Measurements from ENCODE around the gene NSMCE1. TPM values are rescaled to one million over a fixed set of nuclear protein-coding genes. Genes with fewer than 3 reads are reported as not detected.

The NSMCE1 gene, protein sequence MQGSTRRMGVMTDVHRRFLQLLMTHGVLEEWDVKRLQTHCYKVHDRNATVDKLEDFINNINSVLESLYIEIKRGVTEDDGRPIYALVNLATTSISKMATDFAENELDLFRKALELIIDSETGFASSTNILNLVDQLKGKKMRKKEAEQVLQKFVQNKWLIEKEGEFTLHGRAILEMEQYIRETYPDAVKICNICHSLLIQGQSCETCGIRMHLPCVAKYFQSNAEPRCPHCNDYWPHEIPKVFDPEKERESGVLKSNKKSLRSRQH
- total RNA-seq (2014; rRNA removed; shearing (Covaris generic)) = 38.3 and 39.5 TPM in 2 replicates

DNA sequence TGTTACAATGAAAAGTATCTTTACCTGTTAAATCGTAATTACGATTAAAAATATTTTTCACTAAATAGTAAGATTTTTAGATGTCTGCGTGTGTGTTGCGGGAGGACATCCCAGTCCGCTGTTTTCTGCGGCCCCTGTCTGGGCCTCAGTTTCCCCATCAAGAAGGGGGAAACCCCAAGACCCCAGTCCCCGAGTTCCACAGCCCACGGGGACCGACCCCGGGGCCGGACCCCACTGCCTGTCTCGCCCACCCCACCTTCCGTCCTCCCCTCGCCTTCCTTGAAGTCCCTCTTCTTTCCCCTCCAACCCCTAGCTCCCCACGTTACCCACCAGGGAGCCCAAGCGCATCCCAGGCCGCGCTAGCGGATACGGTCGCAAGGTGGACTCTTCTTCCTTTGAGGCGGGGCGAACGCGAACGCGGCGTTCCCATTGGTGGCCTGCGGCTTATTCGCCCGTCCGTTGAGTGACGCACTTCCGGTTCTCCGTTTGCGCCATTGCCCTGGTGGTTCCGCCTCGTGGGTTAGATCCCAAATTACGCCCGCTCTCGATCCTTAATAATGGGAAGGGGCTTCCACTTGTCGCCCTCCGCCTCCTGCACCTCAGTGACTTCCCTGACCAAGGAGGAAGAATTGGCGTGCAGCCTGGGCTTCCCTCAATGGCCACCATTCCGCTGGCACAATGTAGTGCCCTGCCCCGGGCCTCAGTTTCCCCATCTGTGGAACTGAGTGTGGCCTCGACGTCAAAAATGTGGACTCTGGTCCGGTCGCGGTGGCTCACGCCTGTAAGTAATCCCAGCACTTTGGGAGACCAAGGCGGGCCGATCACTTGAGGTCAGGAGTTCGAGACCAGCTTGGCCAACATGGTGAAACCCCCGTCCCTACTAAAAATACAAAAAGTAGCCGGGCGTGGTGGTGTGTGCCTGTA, at the start of gene NSMCE1:
Gene NSMCE1, minus strand, starts transcription at position 397 of the 924 bp plus-strand sequence. CDS start 11,202 bp downstream, outside the sequence.
- DNase-seq = peak; percentile 96
- H3K4me3 ChIP-seq = peak within 1 kb of the TSS; percentile 76

DNA sequence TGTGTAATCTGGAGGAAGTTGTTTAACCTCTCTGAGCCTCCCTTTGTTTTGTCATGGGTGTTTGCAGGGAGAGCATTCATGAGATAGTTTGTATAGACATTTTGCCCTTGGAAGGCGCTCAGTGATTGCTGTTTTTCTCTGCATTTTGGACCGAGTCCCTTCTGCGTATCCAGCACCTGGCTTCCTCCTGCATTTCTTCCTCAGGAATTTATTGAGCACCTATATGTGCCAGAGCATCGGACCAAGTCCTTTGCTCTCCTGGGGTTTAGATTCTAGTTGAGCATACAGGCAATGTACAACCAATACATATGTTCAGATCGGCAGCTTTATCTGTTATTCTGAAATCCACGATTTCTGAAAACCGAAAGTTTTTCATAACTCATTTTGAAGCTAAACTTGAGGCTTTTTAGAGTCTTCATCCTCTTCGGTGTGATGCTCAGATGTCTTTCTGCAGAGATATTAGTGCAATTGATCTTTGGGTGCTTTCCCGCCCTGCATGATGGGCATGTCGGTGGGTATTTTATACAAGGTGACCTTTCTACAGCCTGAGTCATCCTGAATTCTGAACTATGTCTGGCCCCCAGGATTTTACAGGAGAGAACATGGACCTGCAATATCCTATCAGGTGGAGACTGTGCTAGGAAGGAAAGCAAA, 49.3 kb upstream of the NSMCE1 start:
- Histone ChIP-seq H3K9me3 (replicated peaks) (no peaks in the 10 kb centered on the region), H3K27ac (no peak overlapping the region; the same call in 1 of the 2 replicates)

More for the DNA sequence above, at the start of gene NSMCE1:
- no peaks in the 10 kb centered on the region for H3K9me3 ChIP-seq (replicated peaks)
- no peaks in the 10 kb centered on the region for H3K27me3 ChIP-seq
- H3K36me3 ChIP-seq = no peaks in the 10 kb centered on the region
- no peaks in the 10 kb centered on the region for H3K4me1 ChIP-seq
- peak within 1 kb of the TSS; percentile 53 for H3K27ac ChIP-seq

DNA sequence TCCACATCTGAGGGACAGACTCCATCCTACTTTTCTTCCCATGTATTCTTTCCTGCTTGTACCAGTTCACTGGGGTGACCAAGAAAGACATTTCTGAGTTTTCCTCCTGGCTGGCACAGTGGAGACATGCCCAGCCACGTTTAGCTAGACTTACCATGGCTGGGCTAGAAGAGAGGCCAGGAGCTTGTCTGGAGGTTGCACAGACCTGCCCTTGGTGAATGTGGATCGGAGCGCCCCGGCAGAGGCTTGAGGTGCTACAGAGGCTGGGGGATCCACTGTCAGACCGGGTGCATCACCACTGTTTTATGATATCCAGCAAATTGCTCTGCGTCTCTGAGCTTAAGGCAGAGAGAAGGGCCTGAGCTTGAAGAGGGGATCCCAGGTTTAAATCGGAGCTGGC, 48.7 kb upstream of the NSMCE1 start:
- Histone ChIP-seq H3K36me3 (peaks cover 14% of the 10 kb centered on the region), H3K9me3 (replicated peaks) (no peaks in the 10 kb centered on the region), H3K27me3 (no peaks in the 10 kb centered on the region), H3K4me3 (no peak overlapping the region), H3K27ac (no peak overlapping the region), H3K4me1 (peaks cover 36% of the 10 kb centered on the region)
- DNase-seq = no peak

More for the DNA sequence above, 49.3 kb upstream of the NSMCE1 start:
- Histone ChIP-seq H3K4me3 (no peak overlapping the region), H3K27me3 (no peaks in the 10 kb centered on the region), H3K36me3 (peaks cover 14% of the 10 kb centered on the region), H3K4me1 (peaks cover 36% of the 10 kb centered on the region)
- DNase-seq = no peak

DNA sequence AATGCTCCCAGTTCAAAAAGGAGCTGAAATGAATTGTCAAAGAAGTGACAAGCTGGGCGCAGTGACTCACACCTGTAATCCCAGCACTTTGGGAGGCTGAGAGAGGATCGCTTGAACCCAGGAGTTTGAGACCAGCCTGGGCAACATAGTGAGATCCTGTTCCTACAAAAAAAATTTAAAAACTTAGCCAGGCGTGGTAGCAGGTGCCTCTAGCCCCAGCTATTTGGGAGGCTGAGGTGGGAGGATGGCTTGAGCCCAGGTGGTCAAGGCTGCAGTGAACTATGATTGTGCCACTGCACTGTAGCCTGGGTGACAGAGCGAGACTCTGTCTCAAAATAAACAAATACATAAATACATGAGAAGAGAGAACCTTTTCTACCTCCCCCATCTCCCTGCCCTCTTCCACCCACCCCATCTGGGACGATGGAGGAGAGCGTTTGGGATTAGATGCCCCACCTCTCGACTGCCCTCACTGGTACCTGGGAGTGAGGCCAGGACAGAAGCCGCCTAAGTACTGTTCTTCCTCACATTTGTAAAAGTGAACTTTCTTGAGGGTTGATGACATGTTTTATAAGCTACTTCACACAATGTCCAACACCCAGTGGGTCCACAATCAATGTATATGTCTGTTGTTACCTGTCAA, 47.6 kb upstream of the NSMCE1 start:
- H3K4me3 ChIP-seq = no peak overlapping the region
- H3K4me1 ChIP-seq = peaks cover 34% of the 10 kb centered on the region
- no peak for DNase-seq
- no peaks in the 10 kb centered on the region for H3K9me3 ChIP-seq (replicated peaks)
- no peak overlapping the region for H3K27ac ChIP-seq
- peaks cover 10% of the 10 kb centered on the region for H3K36me3 ChIP-seq
- H3K27me3 ChIP-seq = no peaks in the 10 kb centered on the region

DNA sequence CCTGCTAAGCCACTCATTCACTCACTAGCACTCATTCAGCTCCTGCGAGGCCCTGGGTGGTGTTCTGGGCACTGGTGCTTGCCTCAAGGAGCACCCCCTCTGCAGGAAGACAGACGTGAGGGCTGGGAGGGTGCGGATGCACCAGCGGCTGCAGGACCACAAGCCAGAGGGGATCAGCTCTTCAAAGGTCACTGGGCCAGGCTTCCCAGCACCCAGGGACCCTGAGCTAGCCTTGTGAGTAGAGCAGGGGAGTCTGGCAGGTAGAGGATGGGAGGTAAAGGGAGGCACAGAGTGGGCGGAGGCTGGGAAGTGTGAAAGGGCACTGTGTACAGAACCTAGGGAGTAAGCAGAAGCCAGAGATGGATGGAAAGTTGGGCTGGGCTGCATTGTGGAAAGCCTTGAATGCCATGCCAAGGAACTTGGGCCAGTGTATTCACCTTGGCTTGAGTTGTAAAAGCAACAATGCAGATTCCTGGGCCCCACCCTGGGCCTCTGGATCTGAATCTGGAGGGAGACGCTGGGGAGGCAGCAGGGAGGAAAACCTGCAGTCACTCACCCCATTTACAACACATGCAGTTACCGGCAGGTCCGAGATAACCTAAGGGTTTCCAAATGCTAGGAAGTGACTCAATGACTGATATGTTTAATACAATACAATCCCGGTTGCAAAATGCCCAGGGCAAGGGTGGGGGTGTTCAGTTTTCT, 46.9 kb upstream of the NSMCE1 start:
- Histone ChIP-seq H3K4me1 (peaks cover 32% of the 10 kb centered on the region), H3K27me3 (no peaks in the 10 kb centered on the region), H3K4me3 (peak overlapping the region; percentile 84), H3K27ac (no peak overlapping the region; the same call in 1 of the 2 replicates), H3K36me3 (peaks cover 9% of the 10 kb centered on the region), H3K9me3 (replicated peaks) (no peaks in the 10 kb centered on the region)
- no peak for DNase-seq

DNA sequence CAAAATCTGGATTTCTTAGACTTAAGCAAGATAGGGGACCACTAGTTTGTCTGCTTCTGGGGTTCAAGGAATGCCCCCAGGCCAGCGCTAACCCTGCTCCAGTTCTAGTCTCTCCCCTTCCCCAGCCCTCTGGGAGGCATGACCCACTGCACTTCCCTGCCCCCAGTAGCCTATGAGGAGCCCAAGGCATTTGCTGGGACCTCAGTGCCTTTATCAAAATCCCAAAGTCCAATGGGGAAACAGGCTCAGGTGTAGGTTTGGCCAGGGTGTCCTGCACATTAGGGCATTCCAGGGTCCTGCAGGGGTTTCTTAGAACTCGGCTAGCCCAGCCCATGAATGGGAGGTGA, 46.4 kb upstream of the NSMCE1 start:
- peaks cover 27% of the 10 kb centered on the region for H3K4me1 ChIP-seq
- no peaks in the 10 kb centered on the region for H3K27me3 ChIP-seq
- H3K36me3 ChIP-seq = peaks cover 9% of the 10 kb centered on the region
- no peak for DNase-seq
- peak overlapping the region; percentile 84 for H3K4me3 ChIP-seq
- no peaks in the 10 kb centered on the region for H3K9me3 ChIP-seq (replicated peaks)
- peak overlapping the region; percentile 93 for H3K27ac ChIP-seq

DNA sequence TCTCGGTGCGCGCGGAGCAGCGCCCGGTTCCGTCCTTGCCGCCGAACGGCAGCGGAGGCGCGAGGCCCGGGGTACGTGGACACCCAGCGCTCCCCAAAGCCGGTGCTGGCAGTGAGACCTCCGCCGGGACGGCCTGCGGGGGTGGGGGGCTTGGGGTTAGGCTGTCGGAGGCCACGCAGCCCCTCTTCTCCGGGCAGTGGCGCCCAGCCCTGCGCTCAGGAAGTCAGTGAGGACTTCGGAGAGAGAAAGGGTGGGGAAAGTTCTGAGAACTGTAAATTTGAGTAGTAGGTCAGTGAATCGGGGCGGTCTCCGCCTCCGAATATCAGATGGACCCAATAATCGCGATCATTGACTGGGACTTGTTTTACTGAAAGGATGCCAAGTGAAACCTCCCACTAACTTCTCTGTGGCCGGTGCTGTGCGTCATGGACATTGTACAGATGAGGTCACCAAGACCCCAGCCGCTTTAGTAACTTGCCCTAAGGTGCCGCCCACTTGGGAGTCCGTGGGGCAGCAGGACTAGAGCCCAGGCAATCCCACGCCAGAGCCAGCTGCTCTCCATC, 45.7 kb upstream of the NSMCE1 start:
- H3K4me1 ChIP-seq = peaks cover 22% of the 10 kb centered on the region
- peaks cover 9% of the 10 kb centered on the region for H3K36me3 ChIP-seq
- H3K27ac ChIP-seq = peak overlapping the region; percentile 93
- peak overlapping the region; percentile 84 for H3K4me3 ChIP-seq
- DNase-seq = peak; percentile 83 to 87
- no peaks in the 10 kb centered on the region for H3K27me3 ChIP-seq
- H3K9me3 ChIP-seq (replicated peaks) = no peaks in the 10 kb centered on the region

DNA sequence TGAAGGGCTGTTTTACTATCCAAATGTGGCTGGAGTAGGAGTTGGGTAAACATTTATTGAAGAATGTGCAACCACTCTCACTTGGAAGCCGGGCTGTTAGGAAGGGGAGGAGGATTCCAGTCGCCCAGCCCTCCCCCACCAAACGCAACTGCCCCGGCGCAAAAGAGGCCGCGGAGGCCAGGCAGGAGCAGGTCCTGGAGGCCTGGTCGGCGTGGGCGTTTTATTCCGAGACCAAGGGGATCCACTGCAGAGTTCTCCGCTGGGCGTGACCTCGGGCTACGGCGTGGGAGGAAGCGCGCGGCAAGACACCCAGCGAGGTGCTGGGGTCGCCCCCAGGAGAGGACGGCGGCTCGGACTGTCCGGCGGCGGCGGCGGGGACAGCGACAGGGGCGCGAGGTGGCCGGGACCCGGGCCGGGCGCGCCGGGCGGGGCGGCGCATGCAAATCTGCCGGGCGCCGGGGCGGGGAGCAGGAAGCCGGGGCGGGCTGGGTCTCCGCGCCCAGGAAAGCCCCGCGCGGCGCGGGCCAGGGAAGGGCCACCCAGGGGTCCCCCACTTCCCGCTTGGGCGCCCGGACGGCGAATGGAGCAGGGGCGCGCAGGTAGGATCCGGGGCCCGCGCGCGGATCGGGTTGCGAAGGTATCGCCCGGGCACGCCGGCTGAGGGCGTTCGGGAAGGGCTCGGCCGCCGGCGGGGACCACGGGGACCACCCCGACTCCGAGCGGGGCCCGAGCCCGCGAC, 45.0 kb upstream of the NSMCE1 start, which contains the start of gene IL4R:
Gene IL4R, plus strand, starts transcription at position 553 of the 739 bp plus-strand sequence. CDS start 26,230 bp downstream, outside the sequence.
- peak; percentile 70 to 74 for DNase-seq
- Histone ChIP-seq H3K4me3 (peak within 1 kb of the TSS; percentile 84), H3K4me1 (peaks cover 15% of the 10 kb centered on the region; the same call in 1 of the 2 replicates), H3K36me3 (peaks cover 7% of the 10 kb centered on the region), H3K9me3 (replicated peaks) (no peaks in the 10 kb centered on the region), H3K27me3 (no peaks in the 10 kb centered on the region), H3K27ac (peak within 1 kb of the TSS; percentile 93)

DNA sequence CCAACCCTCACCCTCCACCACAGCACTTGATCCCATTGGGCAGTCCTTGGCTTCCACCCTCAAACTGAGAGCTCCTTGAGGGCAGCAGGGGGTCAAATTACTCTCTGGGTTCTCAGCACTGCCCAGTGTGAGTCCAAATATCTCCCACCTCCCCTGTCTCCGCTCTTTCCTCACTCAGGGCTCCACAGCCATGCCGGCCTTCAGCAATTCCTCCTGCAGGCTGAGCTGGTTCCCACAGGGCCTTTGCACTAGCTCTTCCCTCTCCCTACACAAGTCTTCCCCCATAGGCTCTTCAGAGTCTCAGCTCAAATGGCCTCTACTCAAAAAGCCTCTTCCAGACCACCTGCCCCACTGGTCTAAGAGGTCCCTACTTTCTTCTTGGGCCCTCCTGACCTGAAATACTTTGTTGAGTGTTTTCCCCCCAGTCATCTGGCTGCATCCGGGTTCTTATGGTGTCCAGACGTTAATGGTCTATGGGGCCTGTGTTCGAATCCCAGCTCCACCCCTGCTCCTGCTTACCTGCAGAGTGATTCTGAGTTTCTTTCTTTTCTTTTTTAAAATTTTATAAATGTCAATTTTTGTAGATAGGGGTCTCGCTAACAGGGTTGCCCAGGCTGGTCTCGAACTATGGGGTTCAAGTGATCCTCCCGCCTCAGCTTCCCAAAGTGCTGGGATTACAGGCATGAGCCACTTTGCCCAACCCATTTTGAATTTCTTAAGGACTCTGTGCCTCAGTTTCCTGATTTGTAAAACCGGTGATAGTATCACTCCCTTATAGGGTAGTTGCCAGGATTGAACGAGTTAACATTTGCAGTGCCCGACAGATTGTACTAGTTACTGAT, 44.2 kb upstream of the NSMCE1 start:
- Histone ChIP-seq H3K27ac (peak overlapping the region; percentile 93), H3K36me3 (no peaks in the 10 kb centered on the region), H3K4me1 (peaks cover 12% of the 10 kb centered on the region; the same call in 1 of the 2 replicates), H3K9me3 (replicated peaks) (no peaks in the 10 kb centered on the region), H3K27me3 (no peaks in the 10 kb centered on the region), H3K4me3 (peak overlapping the region; percentile 84)
- no peak for DNase-seq

DNA sequence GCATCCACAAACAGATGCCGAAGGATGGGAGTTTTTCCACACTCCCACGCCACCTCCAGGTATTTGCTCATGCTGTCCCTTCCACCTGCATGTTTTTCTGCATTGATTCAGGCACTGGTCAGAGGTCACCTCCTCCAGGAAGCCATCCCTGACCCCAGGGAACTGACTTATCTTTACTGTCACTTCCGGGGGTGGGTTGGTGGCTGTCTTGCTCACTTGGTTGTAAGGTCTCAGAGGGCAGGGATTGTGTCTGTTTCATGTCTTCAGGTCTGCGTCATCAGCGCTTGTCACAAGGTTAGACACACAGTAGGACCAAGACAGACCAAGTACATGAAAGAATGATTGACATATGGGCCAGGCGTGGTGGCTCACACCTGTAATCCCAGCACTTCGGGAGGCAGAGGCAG, 43.3 kb upstream of the NSMCE1 start:
- no peaks in the 10 kb centered on the region for H3K27me3 ChIP-seq
- H3K4me3 ChIP-seq = no peak overlapping the region
- no peaks in the 10 kb centered on the region for H3K9me3 ChIP-seq (replicated peaks)
- no peak for DNase-seq
- H3K36me3 ChIP-seq = no peaks in the 10 kb centered on the region
- H3K4me1 ChIP-seq = peaks cover 12% of the 10 kb centered on the region
- no peak overlapping the region for H3K27ac ChIP-seq

DNA sequence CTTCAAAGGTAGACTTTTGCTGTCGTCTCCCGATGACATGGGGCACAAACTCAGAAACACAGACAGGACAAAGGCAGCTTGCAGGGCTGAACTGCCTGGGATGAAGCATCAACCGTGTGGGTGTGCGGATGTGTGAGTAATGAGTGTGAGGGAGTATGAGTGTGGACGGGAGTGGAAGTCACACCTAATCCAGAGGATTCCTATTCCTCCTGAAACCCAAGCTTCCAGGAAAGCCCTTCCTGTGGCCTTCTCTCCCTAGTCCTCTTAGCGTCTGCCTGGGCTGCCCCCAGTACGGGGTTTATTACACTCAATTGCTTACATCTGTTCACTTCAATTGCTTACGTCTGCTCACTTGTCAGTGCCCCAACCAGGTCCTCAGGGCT, 42.9 kb upstream of the NSMCE1 start:
- H3K4me1 ChIP-seq = peaks cover 15% of the 10 kb centered on the region
- no peaks in the 10 kb centered on the region for H3K27me3 ChIP-seq
- no peak overlapping the region for H3K27ac ChIP-seq
- H3K4me3 ChIP-seq = no peak overlapping the region
- H3K9me3 ChIP-seq (replicated peaks) = no peaks in the 10 kb centered on the region
- DNase-seq = peak; percentile 34 to 69
- H3K36me3 ChIP-seq = no peaks in the 10 kb centered on the region
